Neural cell (in vitro differentiated cells): Measurements from ENCODE around the gene AGBL1.

Experiments used
- CTCF ChIP-seq: fragments of 450-650 bp; IDR thresholded peaks from 2 replicates; pipeline ENCODE4 v1.5.1; 2014; ENCODE audit warnings: antibody characterized with exemption, mild to moderate bottlenecking, moderate library complexity; ENCODE audit not compliant: poor library complexity, severe bottlenecking
- EP300 ChIP-seq: fragments of 450-650 bp; conservative IDR thresholded peaks from 2 replicates; pipeline ENCODE4 v1.6.1; 2014; ENCODE audit warnings: antibody characterized with exemption, mild to moderate bottlenecking, moderate library complexity; ENCODE audit not compliant: poor library complexity, severe bottlenecking
- EZH2 ChIP-seq: fragments of 200-600, 300-800 bp; shearing (Covaris generic), sonication (generic); IDR thresholded peaks from 2 replicates; pipeline ENCODE4 v1.6.1; 2014; ENCODE audit warnings: antibody characterized with exemption, low read length, borderline replicate concordance, mild to moderate bottlenecking; ENCODE audit not compliant: insufficient read depth, poor library complexity, severe bottlenecking
- RAD21 ChIP-seq: fragments of 450-650 bp; conservative IDR thresholded peaks from 2 replicates; pipeline ENCODE4 v1.6.1; 2014; ENCODE audit warnings: antibody characterized with exemption, mild to moderate bottlenecking, moderate library complexity
- TAF1 ChIP-seq: IDR thresholded peaks from 2 replicates; pipeline ENCODE4 v1.6.1; 2012; ENCODE audit warnings: low read depth

- TF ChIP-seq CTCF (no peak), EZH2 (no peak), RAD21 (no peak), EP300 (no peak), TAF1 (no peak)
Measured at GRCh38 chr15:86213420-86213819, 133.7 kb downstream of the AGBL1 start.
